Stomach smooth muscle (tissue), 2 donors: ENCODE results near the gene SHISA3.

ENCODE experiments used
- H3K27ac ChIP-seq: one replicate; pipeline ENCODE4 v1.7.0; 2013; ENCODE audit warnings: mild to moderate bottlenecking, low read length, inconsistent platforms
- H3K27me3 ChIP-seq, 2 donors: one replicate each; pipeline ENCODE4 v1.7.0; 2013; ENCODE audit warnings: low read length in 2 of 2; ENCODE audit not compliant: insufficient read depth in 2 of 2, control insufficient read depth in 1 of 2
- H3K36me3 ChIP-seq, 2 donors: one replicate each; pipeline ENCODE4 v1.7.0; 2013; ENCODE audit warnings: low read length in 2 of 2; ENCODE audit not compliant: control insufficient read depth in 2 of 2, insufficient read depth in 2 of 2
- H3K4me1 ChIP-seq: one replicate; pipeline ENCODE4 v1.7.0; 2013; ENCODE audit warnings: low read length; ENCODE audit not compliant: control insufficient read depth, insufficient read depth
- H3K4me3 ChIP-seq, 2 donors: one replicate each; pipeline ENCODE4 v1.7.0; 2013; ENCODE audit warnings: low read length in 2 of 2
- H3K9ac ChIP-seq, 2 donors: one replicate each; pipeline ENCODE4 v1.7.0; 2013; ENCODE audit warnings: low read length in 2 of 2, mild to moderate bottlenecking in 1 of 2
- H3K9me3 ChIP-seq, 2 donors: one replicate each; pipeline ENCODE4 v1.7.0; 2013; ENCODE audit warnings: low read length in 2 of 2; ENCODE audit not compliant: control insufficient read depth in 2 of 2
- donor health status: healthy.
- donor health status: Pancreatic carcinoma.

The SHISA3 gene

GRCh38 chr4:42391355-42391664 lies 6.0 kb upstream of the SHISA3 start:
- H3K4me3 ChIP-seq: no peak overlapping the region
- H3K4me1 ChIP-seq: no peaks in the 10 kb centered on the region
- no peak overlapping the region for H3K27ac ChIP-seq
- no peak overlapping the region for H3K9ac ChIP-seq
- H3K27me3 ChIP-seq: peaks cover 3 to 11% of the 10 kb centered on the region in 2 donors
- H3K9me3 ChIP-seq: no peaks in the 10 kb centered on the region
- H3K36me3 ChIP-seq: no peaks in the 10 kb centered on the region

- H3K4me3 ChIP-seq: no peak overlapping the region
- H3K4me1 ChIP-seq: peaks cover 6% of the 10 kb centered on the region
- no peak overlapping the region for H3K27ac ChIP-seq
- no peak overlapping the region for H3K9ac ChIP-seq
- H3K27me3 ChIP-seq: peaks cover 10 to 17% of the 10 kb centered on the region in 2 donors
- no peaks in the 10 kb centered on the region for H3K36me3 ChIP-seq
- no peaks in the 10 kb centered on the region for H3K9me3 ChIP-seq
Observed at GRCh38 chr4:42391981-42392380, 5.3 kb upstream of the SHISA3 start.

- H3K9ac ChIP-seq: no peak overlapping the region
- peaks cover 10 to 22% of the 10 kb centered on the region in 2 donors for H3K27me3 ChIP-seq
- H3K4me3 ChIP-seq: no peak overlapping the region
- H3K9me3 ChIP-seq: no peaks in the 10 kb centered on the region
- no peaks in the 10 kb centered on the region for H3K36me3 ChIP-seq
- H3K27ac ChIP-seq: no peak overlapping the region
- peaks cover 6% of the 10 kb centered on the region for H3K4me1 ChIP-seq
Observed at GRCh38 chr4:42392436-42392835, 4.9 kb upstream of the SHISA3 start.

- H3K4me3 ChIP-seq: no peak overlapping the region
- H3K36me3 ChIP-seq: no peaks in the 10 kb centered on the region
- H3K4me1 ChIP-seq: peaks cover 13% of the 10 kb centered on the region
- no peak overlapping the region for H3K9ac ChIP-seq
- H3K9me3 ChIP-seq: no peaks in the 10 kb centered on the region
- H3K27ac ChIP-seq: no peak overlapping the region
- peaks cover 25 to 43% of the 10 kb centered on the region in 2 donors for H3K27me3 ChIP-seq
Observed at GRCh38 chr4:42395595-42395994, 1.7 kb upstream of the SHISA3 start.

- Histone ChIP-seq H3K4me3 (peak overlapping the region; percentile 40 to 74), H3K27me3 (peaks cover 29 to 46% of the 10 kb centered on the region in 2 donors), H3K9ac (no peak overlapping the region)
Observed at GRCh38 chr4:42396361-42396751, 932 bp upstream of the SHISA3 start.

GRCh38 chr4:42397635-42398170 lies 415 bp downstream of the SHISA3 start:
- peaks cover 29 to 50% of the 10 kb centered on the region in 2 donors for H3K27me3 ChIP-seq

More at GRCh38 chr4:42396361-42396751, 932 bp upstream of the SHISA3 start:
- H3K27ac ChIP-seq: no peak overlapping the region
- H3K9me3 ChIP-seq: no peaks in the 10 kb centered on the region
- no peaks in the 10 kb centered on the region for H3K36me3 ChIP-seq
- peaks cover 16% of the 10 kb centered on the region for H3K4me1 ChIP-seq

GRCh38 chr4:42398171-42398870 lies 1.0 kb downstream of the SHISA3 start:
- peaks cover 29 to 52% of the 10 kb centered on the region in 2 donors for H3K27me3 ChIP-seq

More at GRCh38 chr4:42397635-42398170, 415 bp downstream of the SHISA3 start:
- Histone ChIP-seq H3K36me3 (no peaks in the 10 kb centered on the region), H3K9ac (no peak overlapping the region), H3K4me3 (peak overlapping the region; percentile 40 to 74), H3K4me1 (peaks cover 16% of the 10 kb centered on the region), H3K27ac (no peak overlapping the region), H3K9me3 (no peaks in the 10 kb centered on the region)

GRCh38 chr4:42398871-42399331 lies 1.6 kb downstream of the SHISA3 start:
- Histone ChIP-seq H3K36me3 (no peaks in the 10 kb centered on the region), H3K9ac (peak overlapping the region in 1 of 2 donors; percentile 48), H3K4me1 (peaks cover 16% of the 10 kb centered on the region), H3K9me3 (no peaks in the 10 kb centered on the region), H3K27ac (no peak overlapping the region), H3K4me3 (peak overlapping the region; percentile 40 to 74), H3K27me3 (peaks cover 29 to 55% of the 10 kb centered on the region in 2 donors)

More at GRCh38 chr4:42398171-42398870, 1.0 kb downstream of the SHISA3 start:
- H3K4me1 ChIP-seq: peaks cover 16% of the 10 kb centered on the region
- H3K4me3 ChIP-seq: peak overlapping the region; percentile 40 to 74
- H3K27ac ChIP-seq: no peak overlapping the region
- no peaks in the 10 kb centered on the region for H3K36me3 ChIP-seq
- no peaks in the 10 kb centered on the region for H3K9me3 ChIP-seq
- peak overlapping the region in 1 of 2 donors; percentile 48 for H3K9ac ChIP-seq

GRCh38 chr4:42399393-42399792 lies 2.1 kb downstream of the SHISA3 start:
- Histone ChIP-seq H3K27ac (no peak overlapping the region), H3K9me3 (no peaks in the 10 kb centered on the region), H3K4me1 (peaks cover 16% of the 10 kb centered on the region), H3K36me3 (no peaks in the 10 kb centered on the region), H3K9ac (no peak overlapping the region), H3K27me3 (peaks cover 29 to 55% of the 10 kb centered on the region in 2 donors), H3K4me3 (peak overlapping the region in 1 of 2 donors; percentile 74)

- Histone ChIP-seq H3K4me1 (peaks cover 16% of the 10 kb centered on the region), H3K27me3 (peaks cover 27 to 45% of the 10 kb centered on the region in 2 donors), H3K27ac (no peak overlapping the region), H3K9me3 (no peaks in the 10 kb centered on the region), H3K36me3 (no peaks in the 10 kb centered on the region), H3K9ac (no peak overlapping the region), H3K4me3 (peak overlapping the region in 1 of 2 donors; percentile 47)
Observed at GRCh38 chr4:42401171-42401570, 3.9 kb downstream of the SHISA3 start.

GRCh38 chr4:42404001-42404400 lies 6.7 kb downstream of the SHISA3 start:
- H3K4me3 ChIP-seq: no peak overlapping the region
- no peaks in the 10 kb centered on the region for H3K36me3 ChIP-seq
- H3K9me3 ChIP-seq: no peaks in the 10 kb centered on the region
- H3K9ac ChIP-seq: no peak overlapping the region
- no peak overlapping the region for H3K27ac ChIP-seq
- peaks cover 3% of the 10 kb centered on the region for H3K4me1 ChIP-seq
- peaks cover 11 to 18% of the 10 kb centered on the region in 2 donors for H3K27me3 ChIP-seq
